ENCODE data around the gene PRCP.

DNA sequence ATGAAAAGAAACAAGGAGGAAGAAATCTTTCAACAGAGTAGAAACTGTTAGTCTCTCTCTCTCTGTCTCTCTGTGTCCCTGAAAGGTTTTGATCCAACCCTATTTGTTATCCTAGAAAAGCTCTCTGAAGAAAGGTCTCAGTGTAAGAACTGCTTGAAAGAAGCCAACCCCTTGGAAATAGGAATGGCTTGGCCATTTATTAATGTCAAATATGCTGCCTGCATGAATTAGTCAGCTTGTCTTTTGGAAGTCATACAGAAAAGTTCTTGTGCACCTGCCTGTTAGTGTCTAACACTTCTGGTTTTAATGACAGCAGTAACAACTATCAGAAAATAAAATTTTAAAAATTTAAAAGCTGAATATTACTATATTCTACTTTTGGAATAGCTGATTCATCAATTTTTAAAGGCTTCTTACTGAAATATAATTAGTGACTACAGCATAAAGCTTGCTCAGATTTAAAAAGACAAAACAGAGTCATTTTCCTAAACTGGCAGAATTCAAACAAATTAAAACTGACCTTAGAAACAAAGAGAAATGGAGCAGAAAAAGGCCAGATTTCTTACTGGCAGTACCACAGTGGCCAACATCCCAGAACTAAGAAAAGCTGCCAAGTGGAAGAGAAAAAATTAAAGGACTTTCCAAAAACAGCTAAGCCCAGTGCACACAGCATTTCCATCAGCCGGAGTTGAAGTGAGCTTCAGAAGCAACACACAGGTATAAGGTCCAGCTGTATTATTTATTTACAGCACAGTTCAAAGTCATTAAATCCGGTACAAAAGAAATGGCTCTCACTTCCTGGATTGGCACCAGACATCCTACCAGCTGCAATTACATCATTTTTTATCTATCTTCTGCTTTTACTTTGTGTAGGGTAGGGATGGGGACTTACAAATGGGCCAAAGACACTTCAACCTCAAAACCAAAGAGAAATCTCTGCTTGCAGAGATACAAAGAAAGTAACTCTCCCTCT lies 76.3 kb downstream of the PRCP start:
- TF ChIP-seq POLR2A (IDR thresholded peaks at IDR 0.05) = no peak
- TF ChIP-seq, protein P1, sequence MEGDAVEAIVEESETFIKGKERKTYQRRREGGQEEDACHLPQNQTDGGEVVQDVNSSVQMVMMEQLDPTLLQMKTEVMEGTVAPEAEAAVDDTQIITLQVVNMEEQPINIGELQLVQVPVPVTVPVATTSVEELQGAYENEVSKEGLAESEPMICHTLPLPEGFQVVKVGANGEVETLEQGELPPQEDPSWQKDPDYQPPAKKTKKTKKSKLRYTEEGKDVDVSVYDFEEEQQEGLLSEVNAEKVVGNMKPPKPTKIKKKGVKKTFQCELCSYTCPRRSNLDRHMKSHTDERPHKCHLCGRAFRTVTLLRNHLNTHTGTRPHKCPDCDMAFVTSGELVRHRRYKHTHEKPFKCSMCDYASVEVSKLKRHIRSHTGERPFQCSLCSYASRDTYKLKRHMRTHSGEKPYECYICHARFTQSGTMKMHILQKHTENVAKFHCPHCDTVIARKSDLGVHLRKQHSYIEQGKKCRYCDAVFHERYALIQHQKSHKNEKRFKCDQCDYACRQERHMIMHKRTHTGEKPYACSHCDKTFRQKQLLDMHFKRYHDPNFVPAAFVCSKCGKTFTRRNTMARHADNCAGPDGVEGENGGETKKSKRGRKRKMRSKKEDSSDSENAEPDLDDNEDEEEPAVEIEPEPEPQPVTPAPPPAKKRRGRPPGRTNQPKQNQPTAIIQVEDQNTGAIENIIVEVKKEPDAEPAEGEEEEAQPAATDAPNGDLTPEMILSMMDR (IDR thresholded peaks at IDR 0.05) = no peak

All from adrenal gland (tissue), 5 donors.